ENCODE measurements around the gene IQGAP3.

DNA sequence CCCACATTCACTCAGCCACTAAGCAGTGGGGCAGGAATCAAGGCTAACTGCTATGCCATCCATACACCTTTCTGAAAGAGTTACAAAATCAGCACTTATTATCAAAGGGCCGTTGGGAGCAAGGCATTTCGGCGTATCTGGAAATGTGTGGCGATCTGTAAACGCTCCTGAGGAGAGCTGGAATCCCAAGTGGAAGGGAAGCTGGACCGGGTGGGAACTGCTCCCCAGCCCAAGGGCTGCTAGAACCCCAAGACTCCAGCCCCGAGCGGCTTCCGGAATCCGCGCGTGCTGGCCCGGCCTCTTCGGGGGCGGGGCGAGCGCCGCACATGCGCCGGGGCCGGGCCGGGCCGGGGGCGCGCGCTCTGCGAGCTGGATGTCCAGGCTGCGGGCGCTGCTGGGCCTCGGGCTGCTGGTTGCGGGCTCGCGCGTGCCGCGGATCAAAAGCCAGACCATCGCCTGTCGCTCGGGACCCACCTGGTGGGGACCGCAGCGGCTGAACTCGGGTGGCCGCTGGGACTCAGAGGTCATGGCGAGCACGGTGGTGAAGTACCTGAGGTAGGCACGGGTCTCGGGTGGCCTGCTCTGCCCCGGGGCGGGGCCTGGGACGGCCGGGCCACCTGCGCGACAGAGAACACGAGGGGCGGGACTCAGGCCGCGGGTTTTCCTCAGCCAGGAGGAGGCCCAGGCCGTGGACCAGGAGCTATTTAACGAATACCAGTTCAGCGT is 19.2 kb upstream of the IQGAP3 start, which contains the start of gene NAXE:
- TF ChIP-seq TAF1 (conservative IDR thresholded peaks at IDR 0.05) = no peak
- TF ChIP-seq, protein P1, sequence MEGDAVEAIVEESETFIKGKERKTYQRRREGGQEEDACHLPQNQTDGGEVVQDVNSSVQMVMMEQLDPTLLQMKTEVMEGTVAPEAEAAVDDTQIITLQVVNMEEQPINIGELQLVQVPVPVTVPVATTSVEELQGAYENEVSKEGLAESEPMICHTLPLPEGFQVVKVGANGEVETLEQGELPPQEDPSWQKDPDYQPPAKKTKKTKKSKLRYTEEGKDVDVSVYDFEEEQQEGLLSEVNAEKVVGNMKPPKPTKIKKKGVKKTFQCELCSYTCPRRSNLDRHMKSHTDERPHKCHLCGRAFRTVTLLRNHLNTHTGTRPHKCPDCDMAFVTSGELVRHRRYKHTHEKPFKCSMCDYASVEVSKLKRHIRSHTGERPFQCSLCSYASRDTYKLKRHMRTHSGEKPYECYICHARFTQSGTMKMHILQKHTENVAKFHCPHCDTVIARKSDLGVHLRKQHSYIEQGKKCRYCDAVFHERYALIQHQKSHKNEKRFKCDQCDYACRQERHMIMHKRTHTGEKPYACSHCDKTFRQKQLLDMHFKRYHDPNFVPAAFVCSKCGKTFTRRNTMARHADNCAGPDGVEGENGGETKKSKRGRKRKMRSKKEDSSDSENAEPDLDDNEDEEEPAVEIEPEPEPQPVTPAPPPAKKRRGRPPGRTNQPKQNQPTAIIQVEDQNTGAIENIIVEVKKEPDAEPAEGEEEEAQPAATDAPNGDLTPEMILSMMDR (IDR thresholded peaks at IDR 0.05; ENCODE audit: low read depth, low read length, missing input control) = no peak
- TF ChIP-seq, protein P2, sequence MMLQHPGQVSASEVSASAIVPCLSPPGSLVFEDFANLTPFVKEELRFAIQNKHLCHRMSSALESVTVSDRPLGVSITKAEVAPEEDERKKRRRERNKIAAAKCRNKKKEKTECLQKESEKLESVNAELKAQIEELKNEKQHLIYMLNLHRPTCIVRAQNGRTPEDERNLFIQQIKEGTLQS (IDR thresholded peaks at IDR 0.05) = no peak

Measured in liver (tissue), 3 donors.